ENCODE data around the gene POC1A. TPM values are rescaled to one million over a fixed set of nuclear protein-coding genes. Genes with fewer than 3 reads are reported as not detected.
"Not testable (repeated sequence)": the region's sequence is repeated elsewhere in the genome, so short reads cannot be mapped to it uniquely, and the experiment has no call there.

POC1A gene
- total and polyA plus RNA-seq, 3 donors from 2014 or later, result 16.7 to 36.1 (median 21.7) TPM

DNA sequence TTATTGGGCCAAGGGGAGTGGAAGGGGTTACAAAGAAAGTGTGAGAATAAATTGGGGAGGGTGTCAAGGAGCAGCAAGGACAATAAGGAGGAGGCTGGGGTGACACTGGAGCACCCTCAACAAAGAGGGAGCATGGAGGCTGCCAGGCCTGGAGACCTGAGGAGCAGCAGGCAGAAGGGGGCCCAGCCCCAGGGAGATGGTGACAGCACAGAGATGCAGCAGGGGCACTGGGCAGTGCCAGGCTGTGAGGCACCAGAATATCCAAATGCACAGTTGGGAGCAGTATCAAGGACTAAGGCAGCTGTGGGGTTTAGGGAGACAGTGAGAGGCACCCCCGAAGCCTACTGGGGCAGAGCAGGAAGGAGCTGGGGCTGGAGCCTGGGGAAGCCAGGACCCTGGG, 24.3 kb upstream of the POC1A start:
- Histone ChIP-seq H3K27ac (no peak overlapping the region), H3K4me1 (peaks cover 31% of the 10 kb centered on the region), H3K9me3 (no peaks in the 10 kb centered on the region), H3K4me3 (no peak overlapping the region), H3K27me3 (no peaks in the 10 kb centered on the region), H3K36me3 (ENCODE audit: low read depth, missing control alignments) (no peaks in the 10 kb centered on the region)
- WGBS, 2 donors, result 82 to 100% methylated on average over 1 of the region's 1 CpG
- TF ChIP-seq POLR2A (IDR thresholded peaks at IDR 0.05), result no peak
- TF ChIP-seq, protein P1, sequence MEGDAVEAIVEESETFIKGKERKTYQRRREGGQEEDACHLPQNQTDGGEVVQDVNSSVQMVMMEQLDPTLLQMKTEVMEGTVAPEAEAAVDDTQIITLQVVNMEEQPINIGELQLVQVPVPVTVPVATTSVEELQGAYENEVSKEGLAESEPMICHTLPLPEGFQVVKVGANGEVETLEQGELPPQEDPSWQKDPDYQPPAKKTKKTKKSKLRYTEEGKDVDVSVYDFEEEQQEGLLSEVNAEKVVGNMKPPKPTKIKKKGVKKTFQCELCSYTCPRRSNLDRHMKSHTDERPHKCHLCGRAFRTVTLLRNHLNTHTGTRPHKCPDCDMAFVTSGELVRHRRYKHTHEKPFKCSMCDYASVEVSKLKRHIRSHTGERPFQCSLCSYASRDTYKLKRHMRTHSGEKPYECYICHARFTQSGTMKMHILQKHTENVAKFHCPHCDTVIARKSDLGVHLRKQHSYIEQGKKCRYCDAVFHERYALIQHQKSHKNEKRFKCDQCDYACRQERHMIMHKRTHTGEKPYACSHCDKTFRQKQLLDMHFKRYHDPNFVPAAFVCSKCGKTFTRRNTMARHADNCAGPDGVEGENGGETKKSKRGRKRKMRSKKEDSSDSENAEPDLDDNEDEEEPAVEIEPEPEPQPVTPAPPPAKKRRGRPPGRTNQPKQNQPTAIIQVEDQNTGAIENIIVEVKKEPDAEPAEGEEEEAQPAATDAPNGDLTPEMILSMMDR (IDR thresholded peaks at IDR 0.05), result no peak
- DNase-seq, result no peak
- intact Hi-C loops (cut with DNase I; ENCODE audit: low total_unique reads), result no loop called here

DNA sequence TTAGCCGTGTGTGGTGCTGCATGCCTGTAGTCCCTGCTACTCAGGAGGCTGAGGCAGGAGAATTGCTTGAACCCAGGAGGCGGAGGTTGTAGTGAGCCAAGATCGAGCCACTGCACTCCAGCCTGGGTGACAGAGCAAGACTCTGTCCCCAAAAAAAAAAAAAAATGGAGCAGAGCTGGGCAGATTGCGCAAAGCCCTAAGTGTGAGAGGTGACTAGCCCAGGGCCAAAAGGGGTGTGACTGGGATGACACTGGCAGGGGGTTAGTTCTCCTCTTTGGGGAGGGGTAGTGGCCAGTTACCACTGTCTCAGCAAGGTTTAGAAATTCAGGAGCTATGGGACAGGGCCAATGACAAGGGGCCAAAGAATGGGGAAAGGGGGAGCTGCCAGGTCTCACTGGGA, 23.9 kb upstream of the POC1A start:
- H3K36me3 ChIP-seq (ENCODE audit: low read depth, missing control alignments); H3K9me3 ChIP-seq; DNase-seq; H3K4me3 ChIP-seq; H3K27ac ChIP-seq; intact Hi-C loops (cut with DNase I; ENCODE audit: low total_unique reads); H3K27me3 ChIP-seq: not testable (repeated sequence)
- WGBS, 2 donors, result 99 to 100% methylated on average over 4 of the region's 4 CpGs
- peaks cover 28% of the 10 kb centered on the region for H3K4me1 ChIP-seq

DNA sequence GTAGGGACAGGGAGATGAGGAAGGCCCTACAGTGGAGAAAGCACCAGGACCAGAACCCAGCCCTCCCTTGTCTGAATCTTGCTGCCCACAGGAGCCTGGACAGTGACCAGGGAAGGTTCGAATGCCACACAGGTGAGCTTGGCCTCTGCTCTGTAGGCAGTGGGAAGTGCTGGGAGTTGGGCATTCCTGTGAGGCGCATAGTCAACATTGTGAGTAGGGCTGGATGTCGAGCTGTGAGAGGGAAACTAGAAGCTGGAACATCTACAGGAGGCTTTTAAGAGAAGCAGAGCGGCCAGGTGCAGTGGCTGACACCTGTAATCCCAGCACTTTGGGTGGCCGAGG, 23.4 kb upstream of the POC1A start:
- H3K4me1 ChIP-seq, result peaks cover 26% of the 10 kb centered on the region
- no peaks in the 10 kb centered on the region for H3K9me3 ChIP-seq
- intact Hi-C loops (cut with DNase I; ENCODE audit: low total_unique reads), result no loop called here
- H3K4me3 ChIP-seq, result no peak overlapping the region
- no peak for DNase-seq
- no peaks in the 10 kb centered on the region for H3K27me3 ChIP-seq
- TF ChIP-seq, protein P1 (IDR thresholded peaks at IDR 0.05), result no peak
- TF ChIP-seq POLR2A (IDR thresholded peaks at IDR 0.05), result no peak
- WGBS, 2 donors, result 81 to 91% methylated on average over 4 to 5 of the region's 5 CpGs
- no peak overlapping the region for H3K27ac ChIP-seq
- H3K36me3 ChIP-seq (ENCODE audit: low read depth, missing control alignments), result no peaks in the 10 kb centered on the region

DNA sequence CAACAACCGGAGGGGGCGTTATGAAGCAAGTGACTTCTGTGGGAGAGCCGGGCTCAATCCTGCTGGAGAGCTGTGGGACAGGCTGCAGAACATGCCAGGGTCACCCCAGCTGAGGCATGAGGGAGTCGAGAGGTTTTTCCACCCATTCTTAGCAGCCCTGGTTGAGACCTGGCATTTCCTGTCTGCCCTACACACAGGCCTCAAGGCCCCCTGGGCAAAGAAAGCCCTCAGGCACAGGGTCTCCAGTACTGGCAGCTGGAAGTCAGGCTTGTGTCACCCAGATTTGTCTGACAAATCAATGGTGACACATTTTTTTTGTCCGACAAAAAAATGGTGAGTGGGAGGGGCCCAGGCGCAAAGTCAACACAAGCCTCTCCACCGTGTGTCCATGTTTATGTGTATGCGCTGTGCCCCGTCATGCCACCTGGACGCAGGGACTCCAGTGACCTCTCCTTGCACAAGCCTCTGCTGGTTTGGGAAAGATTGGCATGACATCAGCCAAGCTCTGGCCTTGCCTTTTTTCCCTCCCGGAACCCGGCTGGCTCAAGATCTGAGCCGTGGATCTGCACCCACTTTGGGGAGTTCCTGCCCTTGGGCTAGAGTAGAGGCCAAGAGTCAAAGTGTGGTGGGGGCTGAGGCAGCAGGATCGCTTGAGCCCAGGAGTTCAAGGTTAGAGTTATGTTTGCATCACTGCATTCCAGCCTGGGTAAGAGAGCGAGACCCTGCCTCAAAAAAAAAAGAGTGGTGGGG, 22.9 kb upstream of the POC1A start:
- no peak for TF ChIP-seq POLR2A (IDR thresholded peaks at IDR 0.05)
- TF ChIP-seq, protein P1 (IDR thresholded peaks at IDR 0.05), result no peak
- Histone ChIP-seq H3K36me3 (ENCODE audit: low read depth, missing control alignments) (no peaks in the 10 kb centered on the region), H3K4me1 (peaks cover 21% of the 10 kb centered on the region), H3K27ac (no peak overlapping the region), H3K27me3 (no peaks in the 10 kb centered on the region), H3K9me3 (no peaks in the 10 kb centered on the region), H3K4me3 (no peak overlapping the region)
- intact Hi-C loops (cut with DNase I; ENCODE audit: low total_unique reads), result no loop called here
- no peak for DNase-seq
- WGBS, 2 donors, result 70 to 75% methylated on average over 15 of the region's 15 CpGs

DNA sequence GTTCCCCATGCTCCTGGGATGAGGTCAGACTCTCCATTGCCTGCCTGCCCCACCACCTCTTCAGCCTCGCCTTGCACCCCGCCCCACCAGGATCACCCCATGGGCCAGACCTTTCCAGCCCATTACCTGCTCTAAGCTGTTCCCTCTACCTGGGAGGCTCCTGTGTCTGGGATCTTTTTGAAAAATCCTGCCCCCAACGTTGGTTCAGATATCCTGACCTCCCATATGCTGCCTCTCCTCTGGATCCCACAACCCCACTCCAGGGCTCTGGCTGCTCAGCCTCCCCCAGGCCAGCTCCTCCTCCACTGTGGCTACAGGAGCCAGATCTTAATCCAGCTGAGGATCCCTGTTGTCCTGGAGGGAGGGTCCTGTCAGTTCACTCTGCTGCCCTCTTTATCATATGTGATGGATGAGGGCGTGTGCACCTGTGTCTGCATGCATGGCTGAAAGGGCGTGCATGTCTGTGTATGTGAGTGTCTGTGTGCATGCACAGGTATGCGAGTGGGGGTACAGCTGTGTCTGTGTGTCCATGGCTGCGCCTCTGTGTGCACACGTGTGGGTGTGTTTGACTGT, 22.0 kb upstream of the POC1A start:
- no peaks in the 10 kb centered on the region for H3K9me3 ChIP-seq
- peaks cover 12% of the 10 kb centered on the region for H3K4me1 ChIP-seq
- no peak overlapping the region for H3K27ac ChIP-seq
- WGBS, 2 donors, result 88 to 92% methylated on average over 8 of the region's 8 CpGs
- TF ChIP-seq, protein P1 (IDR thresholded peaks at IDR 0.05), result no peak
- no peak for TF ChIP-seq POLR2A (IDR thresholded peaks at IDR 0.05)
- DNase-seq, result no peak
- H3K36me3 ChIP-seq (ENCODE audit: low read depth, missing control alignments), result no peaks in the 10 kb centered on the region
- intact Hi-C loops (cut with DNase I; ENCODE audit: low total_unique reads), result no loop called here
- no peak overlapping the region for H3K4me3 ChIP-seq
- no peaks in the 10 kb centered on the region for H3K27me3 ChIP-seq

Data from testis (tissue), 3 donors.